ENCODE measurements around the gene EXT2.

Gene EXT2

GRCh38 chr11:44190883-44191230 lies 95.4 kb downstream of the EXT2 start:
- peaks cover 17% of the 10 kb centered on the region for H3K9me3 ChIP-seq (ENCODE audit: insufficient read depth, low read length)
- no peak overlapping the region for H3K9ac ChIP-seq (ENCODE audit: low read length)
- 0 out of 2 replicates have a peak, but pooled peaks cover 9% of the 10 kb centered on the region for H4K20me1 ChIP-seq (ENCODE audit: insufficient read depth, low read length)
- H3K27me3 ChIP-seq (ENCODE audit: low read depth, low read length) = no peaks in the 10 kb centered on the region
- H3K27ac ChIP-seq (ENCODE audit: low read length) = no peak overlapping the region
- H2AFZ ChIP-seq (ENCODE audit: low read depth, low read length) = no peak overlapping the region
- TF ChIP-seq CTCF (IDR thresholded peaks at IDR 0.05; ENCODE audit: low read depth, low read length) (no peak), EZH2phosphoT487 (IDR thresholded peaks at IDR 0.05; ENCODE audit: low read depth) (no peak)
- H3K36me3 ChIP-seq (replicated peaks; ENCODE audit: low read depth, low read length) = peaks cover 37% of the 10 kb centered on the region
- no peak overlapping the region for H3K4me3 ChIP-seq (ENCODE audit: low read length)
- peaks cover 16% of the 10 kb centered on the region for H3K4me1 ChIP-seq (ENCODE audit: low read length)
- no peak overlapping the region for H3K4me2 ChIP-seq (ENCODE audit: low read length)
- no peaks in the 10 kb centered on the region for H3K79me2 ChIP-seq (ENCODE audit: low read length)

GRCh38 chr11:44191322-44192016 lies 96.0 kb downstream of the EXT2 start:
- Histone ChIP-seq H3K36me3 (replicated peaks; ENCODE audit: low read depth, low read length) (peaks cover 37% of the 10 kb centered on the region), H3K27ac (ENCODE audit: low read length) (no peak overlapping the region), H2AFZ (ENCODE audit: low read depth, low read length) (no peak overlapping the region), H3K27me3 (ENCODE audit: low read depth, low read length) (no peaks in the 10 kb centered on the region), H3K9ac (ENCODE audit: low read length) (no peak overlapping the region), H3K4me2 (ENCODE audit: low read length) (no peak overlapping the region), H3K9me3 (ENCODE audit: insufficient read depth, low read length) (peaks cover 17% of the 10 kb centered on the region), H4K20me1 (ENCODE audit: insufficient read depth, low read length) (0 out of 2 replicates have a peak, but pooled peaks cover 9% of the 10 kb centered on the region), H3K4me1 (ENCODE audit: low read length) (peaks cover 16% of the 10 kb centered on the region), H3K79me2 (ENCODE audit: low read length) (no peaks in the 10 kb centered on the region), H3K4me3 (ENCODE audit: low read length) (no peak overlapping the region)
- TF ChIP-seq EZH2phosphoT487 (IDR thresholded peaks at IDR 0.05; ENCODE audit: low read depth) (no peak), CTCF (IDR thresholded peaks at IDR 0.05; ENCODE audit: low read depth, low read length) (no peak)

GRCh38 chr11:44192017-44192385 lies 96.5 kb downstream of the EXT2 start:
- Histone ChIP-seq H3K9ac (ENCODE audit: low read length) (no peak overlapping the region), H3K9me3 (ENCODE audit: insufficient read depth, low read length) (peaks cover 17% of the 10 kb centered on the region), H2AFZ (ENCODE audit: low read depth, low read length) (no peak overlapping the region), H3K27ac (ENCODE audit: low read length) (no peak overlapping the region), H3K79me2 (ENCODE audit: low read length) (no peaks in the 10 kb centered on the region), H3K36me3 (replicated peaks; ENCODE audit: low read depth, low read length) (peaks cover 37% of the 10 kb centered on the region), H3K4me2 (ENCODE audit: low read length) (no peak overlapping the region), H3K4me3 (ENCODE audit: low read length) (no peak overlapping the region), H3K27me3 (ENCODE audit: low read depth, low read length) (no peaks in the 10 kb centered on the region), H4K20me1 (ENCODE audit: insufficient read depth, low read length) (0 out of 2 replicates have a peak, but pooled peaks cover 9% of the 10 kb centered on the region), H3K4me1 (ENCODE audit: low read length) (peaks cover 16% of the 10 kb centered on the region)
- TF ChIP-seq CTCF (IDR thresholded peaks at IDR 0.05; ENCODE audit: low read depth, low read length) (no peak), EZH2phosphoT487 (IDR thresholded peaks at IDR 0.05; ENCODE audit: low read depth) (no peak)

GRCh38 chr11:44192462-44193100 lies 97.1 kb downstream of the EXT2 start:
- no peak overlapping the region for H2AFZ ChIP-seq (ENCODE audit: low read depth, low read length)
- peak overlapping the region; percentile 54 for H3K4me2 ChIP-seq (ENCODE audit: low read length)
- H4K20me1 ChIP-seq (ENCODE audit: insufficient read depth, low read length) = 0 out of 2 replicates have a peak, but pooled peaks cover 9% of the 10 kb centered on the region
- peaks cover 34% of the 10 kb centered on the region for H3K36me3 ChIP-seq (replicated peaks; ENCODE audit: low read depth, low read length)
- H3K4me1 ChIP-seq (ENCODE audit: low read length) = peaks cover 16% of the 10 kb centered on the region
- H3K79me2 ChIP-seq (ENCODE audit: low read length) = no peaks in the 10 kb centered on the region
- TF ChIP-seq EZH2phosphoT487 (IDR thresholded peaks at IDR 0.05; ENCODE audit: low read depth) (no peak), CTCF (IDR thresholded peaks at IDR 0.05; ENCODE audit: low read depth, low read length) (no peak)
- no peak overlapping the region for H3K9ac ChIP-seq (ENCODE audit: low read length)
- H3K4me3 ChIP-seq (ENCODE audit: low read length) = no peak overlapping the region
- peaks cover 17% of the 10 kb centered on the region for H3K9me3 ChIP-seq (ENCODE audit: insufficient read depth, low read length)
- no peaks in the 10 kb centered on the region for H3K27me3 ChIP-seq (ENCODE audit: low read depth, low read length)
- H3K27ac ChIP-seq (ENCODE audit: low read length) = no peak overlapping the region

All from OCI-LY3 (cell line).